DMS53 (cell line): Measurements from ENCODE around the gene DUS3L.
"Not testable (repeated sequence)": the region's sequence is repeated elsewhere in the genome, so short reads cannot be mapped to it uniquely, and the experiment has no call there.

Experiments used
- DNase-seq: peaks from one replicate; lab custom pipeline; 2025; lab: John Stamatoyannopoulos, UW

DUS3L gene

DNA sequence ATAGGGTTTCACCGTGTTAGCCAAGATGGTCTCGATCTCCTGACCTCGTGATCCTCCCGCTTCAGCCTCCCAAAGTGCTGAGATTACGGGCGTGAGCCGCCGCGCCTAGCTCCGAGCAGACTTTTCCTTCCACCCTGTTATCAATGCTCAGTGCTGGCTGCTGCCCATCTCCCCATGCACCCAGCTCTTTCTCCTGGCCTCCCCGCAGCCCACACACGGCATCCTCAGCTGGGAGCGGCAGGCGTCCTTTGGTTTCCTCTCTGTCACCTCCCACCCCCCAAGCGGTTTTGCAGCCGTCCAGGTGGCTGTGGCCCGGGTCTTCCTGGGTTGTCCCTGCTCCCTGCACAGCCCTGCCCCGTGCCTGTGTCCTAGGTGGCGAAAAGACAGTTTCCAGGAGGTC lies 18.5 kb downstream of the DUS3L start:
- no peak for DNase-seq

DNA sequence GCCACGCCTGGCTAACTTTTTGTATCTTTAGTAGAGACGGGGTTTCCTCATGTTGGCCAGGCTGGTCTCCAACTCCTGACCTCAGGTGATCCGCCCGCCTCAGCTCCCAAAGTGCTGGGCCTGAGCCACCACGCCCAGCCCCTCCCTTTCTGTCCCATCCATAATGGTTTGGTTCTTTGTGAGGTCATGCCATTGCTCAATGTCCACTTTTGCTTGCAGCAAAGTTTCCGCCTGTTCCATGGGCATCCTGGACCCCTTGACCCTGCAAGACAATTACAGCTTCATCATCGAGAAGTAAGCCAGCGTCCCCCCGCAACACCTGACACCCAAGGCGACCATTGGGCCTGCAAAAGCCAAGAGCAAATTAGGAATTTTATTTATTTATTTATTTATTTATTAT lies 23.0 kb downstream of the DUS3L start:
- DNase-seq, result no peak

DNA sequence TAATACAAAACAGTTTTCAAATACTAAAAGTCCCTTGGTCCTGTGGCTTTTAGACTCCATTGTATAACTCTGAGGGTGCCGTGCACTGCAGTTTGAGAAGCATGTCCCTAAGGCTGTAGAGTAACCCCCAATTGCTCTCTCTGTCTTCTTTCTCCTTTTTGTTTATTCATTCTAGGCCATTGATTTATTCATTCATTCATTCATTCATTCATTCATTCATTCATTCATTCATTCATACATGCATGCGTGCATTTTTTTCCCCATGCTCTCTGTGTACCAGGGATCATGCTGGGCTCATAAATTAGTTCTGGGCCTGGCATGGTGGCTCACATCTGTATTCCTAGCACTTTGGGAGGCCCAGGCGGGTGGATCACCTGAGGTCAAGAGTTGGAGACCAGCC lies 25.7 kb downstream of the DUS3L start:
- no peak for DNase-seq

DNA sequence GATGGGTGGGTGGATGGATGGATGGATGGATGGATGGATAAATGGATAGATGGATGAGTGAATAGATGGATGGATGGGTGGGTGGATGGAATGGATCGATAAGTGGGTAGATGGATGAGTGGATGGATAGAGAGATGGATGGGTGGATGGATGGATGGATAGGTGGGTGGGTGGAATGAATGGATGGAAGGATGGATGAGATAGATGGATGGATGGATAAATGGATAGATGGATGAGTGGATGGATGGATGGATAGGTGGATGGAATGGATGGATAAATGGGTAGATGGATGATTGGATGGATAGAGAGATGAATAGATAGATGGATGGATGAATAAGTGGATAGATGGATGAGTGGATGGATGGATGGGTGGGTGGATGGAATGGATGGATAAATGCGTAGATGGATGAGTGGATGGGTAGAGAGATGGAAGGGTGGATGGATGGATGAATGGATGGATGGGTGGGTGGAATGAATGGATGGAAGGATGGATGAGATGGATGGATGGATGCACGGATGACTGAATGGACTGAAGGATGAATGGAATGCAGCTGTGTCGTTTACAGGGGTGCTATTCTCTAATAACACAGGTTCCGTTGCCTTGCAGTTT lies 28.2 kb downstream of the DUS3L start:
- DNase-seq, result no peak

DNA sequence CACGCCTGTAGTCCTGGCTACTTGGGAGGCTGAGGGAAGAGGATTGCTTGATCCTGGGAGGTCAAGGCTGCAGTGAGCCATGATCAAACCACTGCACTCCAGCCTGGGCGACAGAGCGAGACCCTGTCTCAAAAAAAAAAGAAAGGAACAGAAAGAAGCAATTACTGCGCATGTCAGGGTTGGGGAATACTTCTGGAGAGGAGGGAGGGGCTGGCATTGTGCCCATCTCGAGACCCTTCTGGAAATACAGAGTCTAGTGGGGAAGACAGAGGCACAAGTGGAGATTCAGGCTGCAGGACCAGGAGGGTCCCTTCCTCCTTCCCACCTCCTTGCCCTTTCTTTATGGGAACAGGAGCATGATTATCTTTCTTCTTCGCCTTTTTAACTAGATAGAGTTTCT lies 37.2 kb downstream of the DUS3L start:
- no peak for DNase-seq

DNA sequence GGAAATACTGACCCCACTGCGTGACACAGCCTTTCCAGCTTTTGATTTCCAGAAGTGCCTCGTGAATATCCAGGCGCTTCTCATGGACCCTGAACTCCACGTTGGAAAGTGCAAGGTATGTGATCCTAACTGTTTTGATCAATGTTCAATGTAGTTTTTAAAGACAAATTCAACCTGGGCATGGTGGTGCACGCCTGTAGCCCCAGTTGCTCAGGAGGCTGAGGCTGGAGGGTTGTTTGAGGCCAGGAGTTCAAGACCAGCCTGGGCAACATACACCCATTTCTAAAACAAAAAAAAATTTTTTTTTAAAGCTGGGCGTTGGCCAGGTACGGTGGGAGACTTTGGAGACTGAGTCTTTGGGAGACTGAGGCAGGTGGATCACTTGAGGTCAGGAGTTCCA lies 39.3 kb downstream of the DUS3L start:
- DNase-seq, result no peak

DNA sequence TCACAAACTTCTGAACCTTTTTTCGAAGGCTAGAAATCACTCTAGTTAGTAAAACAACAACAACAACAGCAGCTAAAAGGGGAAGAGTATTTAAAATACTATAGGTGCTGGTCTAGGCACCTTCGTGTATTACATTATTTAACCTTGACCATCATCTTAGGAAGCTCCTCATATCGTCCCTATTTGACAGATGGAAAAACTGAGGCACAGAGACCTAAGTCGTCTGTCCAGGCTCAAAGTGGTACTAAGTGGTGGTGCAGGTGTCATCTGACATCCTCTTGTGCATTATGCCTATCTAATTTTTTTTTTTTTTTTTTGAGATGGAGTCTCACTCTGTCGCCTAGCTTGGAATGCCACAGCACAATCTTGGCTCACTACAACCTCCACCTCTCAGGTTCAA lies 41.5 kb downstream of the DUS3L start:
- no peak for DNase-seq

DNA sequence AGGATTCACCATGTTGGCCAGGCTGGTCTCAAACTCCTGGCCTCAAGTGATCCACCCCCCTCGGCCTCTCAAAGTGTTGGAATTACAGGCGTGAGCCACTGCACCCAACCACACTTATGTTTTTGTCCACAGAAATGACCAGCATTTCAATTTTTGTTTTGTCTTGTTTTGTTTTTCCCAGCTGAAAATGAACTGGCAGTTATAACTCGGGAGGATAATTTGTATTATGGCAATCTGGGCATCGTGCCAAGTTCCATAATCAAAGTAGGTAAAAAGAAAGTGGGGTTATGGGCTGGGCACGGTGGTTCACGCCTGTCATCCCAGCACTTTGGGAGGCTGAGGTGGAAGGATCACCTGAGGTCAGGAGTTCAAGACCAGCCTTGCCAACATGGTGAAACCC lies 42.0 kb downstream of the DUS3L start:
- DNase-seq, result not testable (repeated sequence)

DNA sequence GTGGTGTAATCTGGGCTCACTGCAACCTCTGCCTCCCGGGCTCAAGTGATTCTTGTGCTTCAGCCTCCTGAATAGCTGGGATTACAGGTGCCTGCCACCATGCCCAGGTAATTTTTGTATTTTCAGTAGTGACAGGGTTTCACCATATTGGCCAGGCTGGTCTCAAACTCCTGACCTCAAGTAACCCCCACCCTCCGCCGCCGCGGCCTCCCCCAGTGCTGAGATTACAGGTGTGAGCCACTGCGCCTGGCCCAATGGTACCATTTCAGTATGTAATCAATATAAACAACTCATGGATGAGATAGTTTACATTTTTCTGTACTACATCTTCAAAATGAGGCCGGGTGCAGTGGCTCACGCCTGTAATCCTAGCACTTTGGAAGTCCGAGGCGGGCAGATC lies 46.0 kb downstream of the DUS3L start:
- not testable (repeated sequence) for DNase-seq

DNA sequence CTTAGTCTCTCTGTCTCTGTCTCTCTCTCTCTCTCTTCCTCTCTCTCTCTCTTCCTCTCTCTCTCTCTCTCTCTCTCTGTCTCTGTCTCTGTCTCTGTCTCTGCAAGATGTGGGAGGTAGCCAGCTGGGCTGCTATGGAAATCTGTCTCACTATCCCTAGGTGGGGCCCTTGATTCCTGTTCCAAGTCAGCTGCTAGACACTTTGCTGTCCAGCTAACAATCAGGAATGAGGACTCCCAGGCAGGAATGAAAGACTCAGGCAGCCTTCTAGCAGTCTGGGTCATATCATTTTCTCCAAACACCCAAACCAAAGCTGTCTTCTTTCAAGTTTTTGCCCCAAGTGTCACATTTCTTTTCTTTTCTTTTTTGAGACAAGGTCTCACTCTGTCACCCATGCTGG lies 47.3 kb downstream of the DUS3L start:
- no peak for DNase-seq

DNA sequence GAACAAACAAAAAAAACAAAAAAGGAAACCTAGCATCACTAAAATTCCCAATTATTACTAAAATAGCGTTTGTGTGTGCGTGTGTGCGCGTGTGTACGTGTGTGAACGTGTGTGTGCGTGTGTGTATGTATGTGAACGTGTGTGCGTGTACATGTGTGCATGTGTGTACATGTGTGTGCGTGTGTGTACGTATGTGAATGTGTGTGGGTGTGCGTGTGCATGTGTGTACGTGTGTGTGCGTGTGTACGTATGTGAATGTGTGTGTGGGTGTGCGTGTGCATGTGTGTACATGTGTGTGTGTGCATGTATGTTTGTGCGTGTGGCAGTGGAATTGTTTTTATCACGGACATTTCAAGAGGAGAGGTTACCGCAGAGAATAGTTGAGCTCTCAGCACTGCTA lies 48.9 kb downstream of the DUS3L start:
- no peak for DNase-seq

DNA sequence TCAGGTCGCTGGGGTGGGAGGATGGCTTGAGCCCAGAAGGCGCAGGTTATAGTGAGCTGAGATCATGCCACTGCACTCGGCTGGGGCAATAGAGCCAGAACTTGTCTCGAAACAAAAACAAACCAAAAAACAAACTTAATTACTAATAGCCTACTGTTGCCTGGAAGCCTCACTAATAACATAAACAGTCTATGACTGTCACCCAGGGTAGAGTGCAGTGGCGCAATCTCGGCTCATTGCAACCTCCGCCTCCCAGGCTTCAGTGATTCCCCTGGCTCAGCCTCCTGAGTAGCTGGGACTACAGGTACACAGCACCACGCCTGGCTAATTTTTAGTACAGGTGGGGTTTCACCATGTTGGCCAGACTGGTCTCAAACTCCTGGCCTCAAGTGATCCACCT lies 52.5 kb downstream of the DUS3L start:
- no peak for DNase-seq
